ENCODE data around the gene CCL25.

Gene CCL25

GRCh38 chr19:8093740-8094139 lies 41.2 kb downstream of the CCL25 start:
- DNase-seq (ENCODE audit: low read depth) = no peak
- H3K4me3 ChIP-seq (ENCODE audit: low read depth, low read length) = no peak overlapping the region
- no peak for TF ChIP-seq CTCF (IDR thresholded peaks at IDR 0.05; ENCODE audit: low read depth, low read length, missing control alignments)
- in situ Hi-C loops (cut with HindIII; ENCODE audit: low sequenced_read_pairs) = no loop called here

- in situ Hi-C loops (cut with HindIII; ENCODE audit: low sequenced_read_pairs) = no loop called here
Observed at GRCh38 chr19:8094336-8094735, 41.8 kb downstream of the CCL25 start.

GRCh38 chr19:8095354-8095886 lies 42.9 kb downstream of the CCL25 start:
- TF ChIP-seq CTCF (IDR thresholded peaks at IDR 0.05; ENCODE audit: low read depth, low read length, missing control alignments) = no peak
- no peak for DNase-seq (ENCODE audit: low read depth)
- no peak overlapping the region for H3K4me3 ChIP-seq (ENCODE audit: low read depth, low read length)
- in situ Hi-C loops (cut with HindIII; ENCODE audit: low sequenced_read_pairs) = no loop called here

More at GRCh38 chr19:8094336-8094735, 41.8 kb downstream of the CCL25 start:
- DNase-seq (ENCODE audit: low read depth) = no peak
- TF ChIP-seq CTCF (IDR thresholded peaks at IDR 0.05; ENCODE audit: low read depth, low read length, missing control alignments) = no peak
- no peak overlapping the region for H3K4me3 ChIP-seq (ENCODE audit: low read depth, low read length)

- no peak for DNase-seq (ENCODE audit: low read depth)
- TF ChIP-seq CTCF (IDR thresholded peaks at IDR 0.05; ENCODE audit: low read depth, low read length, missing control alignments) = no peak
- in situ Hi-C loops (cut with HindIII; ENCODE audit: low sequenced_read_pairs) = no loop called here
- H3K4me3 ChIP-seq (ENCODE audit: low read depth, low read length) = no peak overlapping the region
Observed at GRCh38 chr19:8096071-8096470, 43.5 kb downstream of the CCL25 start.

GRCh38 chr19:8097198-8097597 lies 44.6 kb downstream of the CCL25 start:
- in situ Hi-C loops (cut with HindIII; ENCODE audit: low sequenced_read_pairs) = no loop called here

GRCh38 chr19:8097681-8098567 lies 45.4 kb downstream of the CCL25 start:
- DNase-seq (ENCODE audit: low read depth) = no peak
- in situ Hi-C loops (cut with HindIII; ENCODE audit: low sequenced_read_pairs) = no loop called here
- TF ChIP-seq CTCF (IDR thresholded peaks at IDR 0.05; ENCODE audit: low read depth, low read length, missing control alignments) = no peak
- H3K4me3 ChIP-seq (ENCODE audit: low read depth, low read length) = no peak overlapping the region

More at GRCh38 chr19:8097198-8097597, 44.6 kb downstream of the CCL25 start:
- no peak for DNase-seq (ENCODE audit: low read depth)
- no peak for TF ChIP-seq CTCF (IDR thresholded peaks at IDR 0.05; ENCODE audit: low read depth, low read length, missing control alignments)
- no peak overlapping the region for H3K4me3 ChIP-seq (ENCODE audit: low read depth, low read length)

Measured in astrocyte of the cerebellum (primary cell).